Caco-2 (cell line): Measurements from ENCODE around the gene SLC2A9. TPM values are rescaled to one million over a fixed set of nuclear protein-coding genes. Genes with fewer than 3 reads are reported as not detected.

ENCODE experiments used
- BruUV-seq: library from RNA; stranded (reverse); fragments of 400-500 nt; replicated peaks from 2 replicates; lab custom pipeline; 2021; lab: Mats Ljungman, UMichigan
- CTCF ChIA-PET: fragments of 300-600 bp; sonication (Branson Sonifier 250); formaldehyde crosslinking; loops from one replicate; lab custom pipeline; 2022; ENCODE audit warnings: antibody characterized with exemption; lab: Charles Lee
- POLR2A ChIA-PET: fragments of 300-600 bp; sonication (Branson Sonifier 250); formaldehyde crosslinking; loops from one replicate; lab custom pipeline; 2022; ENCODE audit warnings: antibody characterized with exemption; lab: Charles Lee
- DNase-seq, 2 experiments: peaks; one replicate each; pipeline versions ENCODE4 v3.0.0 to v3.0.0-alpha.2; 2020 to 2022
- H3K27me3 ChIP-seq: replicated peaks from 2 replicates; pipeline ENCODE4 v1.6.0; 2011; ENCODE audit warnings: low read length; ENCODE audit not compliant: control insufficient read depth, insufficient read depth
- H3K36me3 ChIP-seq: 2 replicates; pipeline ENCODE4 v1.5.1; 2011; ENCODE audit warnings: low read length; ENCODE audit not compliant: control insufficient read depth, insufficient read depth
- H3K4me1 ChIP-seq: fragments of 250-450 bp; sonication (Bioruptor Pico); 2 replicates; pipeline ENCODE4 v1.5.1; 2020; ENCODE audit warnings: mild to moderate bottlenecking
- H3K4me3 ChIP-seq: 2 replicates; pipeline ENCODE4 v1.5.1; 2011; ENCODE audit warnings: low read depth, mild to moderate bottlenecking, control low read depth, low read length
- H3K9me3 ChIP-seq: fragments of 250-450 bp; sonication (Bioruptor Pico); 2 replicates; pipeline ENCODE4 v1.5.1; 2020; ENCODE audit warnings: mild to moderate bottlenecking, moderate library complexity
- H3K27ac Mint-ChIP-seq: one replicate; pipeline ENCODE4 v1.8.0; 2022; ENCODE audit warnings: mixed read lengths; ENCODE audit not compliant: unreplicated experiment
- H3K27me3 Mint-ChIP-seq: one replicate; pipeline ENCODE4 v1.8.0; 2022; ENCODE audit warnings: mixed read lengths; ENCODE audit not compliant: insufficient read depth, unreplicated experiment
- H3K36me3 Mint-ChIP-seq: one replicate; pipeline ENCODE4 v1.8.0; 2022; ENCODE audit warnings: mild to moderate bottlenecking, mixed read lengths; ENCODE audit not compliant: insufficient read depth, unreplicated experiment
- H3K4me1 Mint-ChIP-seq: one replicate; pipeline ENCODE4 v1.8.0; 2022; ENCODE audit warnings: low read depth, mixed read lengths; ENCODE audit not compliant: unreplicated experiment
- H3K4me3 Mint-ChIP-seq: one replicate; pipeline ENCODE4 v1.8.0; 2022; ENCODE audit warnings: mild to moderate bottlenecking, moderate library complexity, mixed read lengths; ENCODE audit not compliant: unreplicated experiment
- H3K9me3 Mint-ChIP-seq: one replicate; pipeline ENCODE4 v1.8.0; 2022; ENCODE audit warnings: mixed read lengths; ENCODE audit not compliant: unreplicated experiment
- CTCF ChIP-seq, 2 experiments: fragments of 200-600 bp in 1 of 2; IDR thresholded peaks; 1 replicate in 1 of 2; 2 replicates in 1 of 2; pipeline versions ENCODE4 v1.5.1 to v1.8.0; 2011 to 2022; ENCODE audit warnings: antibody characterized with exemption in 1 of 2, control low read depth in 1 of 2, inconsistent platforms in 1 of 2, low read depth in 1 of 2, low read length in 1 of 2, mild to moderate bottlenecking in 1 of 2, moderate library complexity in 1 of 2; ENCODE audit not compliant: insufficient read depth in 1 of 2, severe bottlenecking in 1 of 2, unreplicated experiment in 1 of 2
- intact Hi-C: fragments of 100-400 bp; cut with micrococcal nuclease; formaldehyde crosslinking; loops from one replicate; pipeline ENCODE4 v1.10.0; 2022; ENCODE audit not compliant: unreplicated experiment
- total RNA-seq: library from RNA; stranded (reverse); gene quantifications from 2 replicates; pipeline ENCODE4 v1.2.3, GENCODE V29; 2022

The SLC2A9 gene
- total RNA-seq, 1 experiment from 2014 or later: 21.0 TPM

GRCh38 chr4:9866931-9867330 is 154.4 kb downstream of the SLC2A9 start:
- intact Hi-C loops: no loop called here
- no peaks in the 10 kb centered on the region for H3K27me3 Mint-ChIP-seq
- DNase-seq: no peak
- Histone ChIP-seq H3K4me3 (no peak overlapping the region), H3K4me1 (no peaks in the 10 kb centered on the region), H3K27me3 (no peaks in the 10 kb centered on the region), H3K9me3 (no peaks in the 10 kb centered on the region), H3K36me3 (no peaks in the 10 kb centered on the region)
- no peak overlapping the region for H3K27ac Mint-ChIP-seq
- H3K9me3 Mint-ChIP-seq: no peaks in the 10 kb centered on the region
- BruUV-seq: no TSS peak
- no peaks in the 10 kb centered on the region for H3K36me3 Mint-ChIP-seq
- ChIA-PET CTCF (no interaction called here), POLR2A (no interaction called here)
- H3K4me3 Mint-ChIP-seq: no peak overlapping the region
- TF ChIP-seq CTCF (IDR thresholded peaks at IDR 0.05; ENCODE audit: insufficient read depth in 1 of 2, low read depth in 1 of 2, low read length in 1 of 2, severe bottlenecking in 1 of 2, unreplicated experiment in 1 of 2): no peak
- no peaks in the 10 kb centered on the region for H3K4me1 Mint-ChIP-seq

- H3K27ac Mint-ChIP-seq: no peak overlapping the region
- H3K4me3 Mint-ChIP-seq: no peak overlapping the region
- H3K9me3 Mint-ChIP-seq: peaks cover 5% of the 10 kb centered on the region
- ChIA-PET POLR2A (no interaction called here), CTCF (no interaction called here)
- BruUV-seq: no TSS peak
- no peaks in the 10 kb centered on the region for H3K27me3 Mint-ChIP-seq
- Histone ChIP-seq H3K4me3 (no peak overlapping the region), H3K27me3 (no peaks in the 10 kb centered on the region), H3K9me3 (peaks cover 2% of the 10 kb centered on the region; the same call in 1 of the 2 replicates), H3K36me3 (no peaks in the 10 kb centered on the region), H3K4me1 (no peaks in the 10 kb centered on the region)
- no peaks in the 10 kb centered on the region for H3K4me1 Mint-ChIP-seq
- no peak for TF ChIP-seq CTCF (IDR thresholded peaks at IDR 0.05; ENCODE audit: insufficient read depth in 1 of 2, low read depth in 1 of 2, low read length in 1 of 2, severe bottlenecking in 1 of 2, unreplicated experiment in 1 of 2)
- intact Hi-C loops: no loop called here
- DNase-seq: no peak
- no peaks in the 10 kb centered on the region for H3K36me3 Mint-ChIP-seq
Measured at GRCh38 chr4:9861561-9861960, 159.7 kb downstream of the SLC2A9 start.

- ChIA-PET CTCF (no interaction called here), POLR2A (no interaction called here)
- Mint-ChIP-seq H3K4me1 (no peaks in the 10 kb centered on the region), H3K4me3 (no peak overlapping the region), H3K27ac (peak overlapping the region; percentile 8), H3K9me3 (peaks cover 19% of the 10 kb centered on the region), H3K27me3 (no peaks in the 10 kb centered on the region), H3K36me3 (no peaks in the 10 kb centered on the region)
- Histone ChIP-seq H3K4me1 (no peaks in the 10 kb centered on the region), H3K9me3 (peaks cover 2% of the 10 kb centered on the region; the same call in 1 of the 2 replicates), H3K4me3 (no peak overlapping the region), H3K36me3 (no peaks in the 10 kb centered on the region), H3K27me3 (no peaks in the 10 kb centered on the region)
- intact Hi-C loops: no loop called here
- no peak for DNase-seq
- no peak for TF ChIP-seq CTCF (IDR thresholded peaks at IDR 0.05; ENCODE audit: insufficient read depth in 1 of 2, low read depth in 1 of 2, low read length in 1 of 2, severe bottlenecking in 1 of 2, unreplicated experiment in 1 of 2)
- BruUV-seq: no TSS peak
Measured at GRCh38 chr4:9859810-9860209, 161.5 kb downstream of the SLC2A9 start.
